UCSD-AML1 (cell line): ENCODE results near the gene LYST.

Experiments used
- DNase-seq: peaks from one replicate; lab custom pipeline; 2025; ENCODE audit not compliant: unreplicated experiment; lab: John Stamatoyannopoulos, UW

Gene LYST

GRCh38 chr1:235722858-235723257, 143.8 kb downstream of the LYST start:
- DNase-seq = no peak

GRCh38 chr1:235721982-235722381, 144.7 kb downstream of the LYST start:
- no peak for DNase-seq

DNA sequence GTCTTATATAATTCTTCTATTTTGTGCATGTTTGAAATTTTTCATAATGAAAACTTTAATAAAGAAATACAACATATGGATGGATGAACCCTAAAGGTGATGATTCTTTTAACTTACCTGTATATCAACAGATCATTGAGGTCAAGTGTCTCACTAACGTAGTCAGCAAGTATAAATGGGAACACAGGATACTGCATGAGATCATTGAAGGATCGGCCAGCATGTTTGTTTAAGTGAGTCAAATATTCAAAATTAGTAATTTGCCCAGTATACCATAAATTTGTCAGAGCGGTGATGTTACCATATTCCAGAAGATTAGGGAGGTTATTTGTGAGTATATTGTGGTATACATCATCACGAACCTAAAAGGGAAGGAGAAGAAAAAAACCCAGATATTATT, 146.2 kb downstream of the LYST start:
- DNase-seq = no peak

GRCh38 chr1:235714205-235714897, 152.4 kb downstream of the LYST start:
- DNase-seq = no peak

GRCh38 chr1:235712812-235713211, 153.9 kb downstream of the LYST start:
- no peak for DNase-seq

DNA sequence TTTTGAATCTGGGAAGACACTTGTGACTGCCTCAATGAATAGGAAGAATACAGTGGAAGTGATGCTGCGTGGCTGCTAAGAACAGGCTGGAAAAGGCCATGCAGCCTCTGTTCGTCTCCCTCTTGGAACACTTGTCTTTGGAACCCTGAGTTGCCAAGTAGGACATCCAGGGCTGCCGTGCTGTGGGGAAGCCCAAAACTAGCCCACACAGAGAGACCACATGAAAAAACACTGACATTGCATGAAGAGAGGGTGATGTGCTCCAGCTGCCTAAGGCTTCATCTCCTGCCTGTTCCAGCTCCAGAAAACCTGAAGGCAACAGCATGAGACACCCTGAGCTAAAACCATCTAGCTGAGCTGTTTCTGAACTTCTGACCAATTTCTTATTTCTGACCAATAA, 156.0 kb downstream of the LYST start:
- no peak for DNase-seq

GRCh38 chr1:235709018-235709417, 157.7 kb downstream of the LYST start:
- no peak for DNase-seq

DNA sequence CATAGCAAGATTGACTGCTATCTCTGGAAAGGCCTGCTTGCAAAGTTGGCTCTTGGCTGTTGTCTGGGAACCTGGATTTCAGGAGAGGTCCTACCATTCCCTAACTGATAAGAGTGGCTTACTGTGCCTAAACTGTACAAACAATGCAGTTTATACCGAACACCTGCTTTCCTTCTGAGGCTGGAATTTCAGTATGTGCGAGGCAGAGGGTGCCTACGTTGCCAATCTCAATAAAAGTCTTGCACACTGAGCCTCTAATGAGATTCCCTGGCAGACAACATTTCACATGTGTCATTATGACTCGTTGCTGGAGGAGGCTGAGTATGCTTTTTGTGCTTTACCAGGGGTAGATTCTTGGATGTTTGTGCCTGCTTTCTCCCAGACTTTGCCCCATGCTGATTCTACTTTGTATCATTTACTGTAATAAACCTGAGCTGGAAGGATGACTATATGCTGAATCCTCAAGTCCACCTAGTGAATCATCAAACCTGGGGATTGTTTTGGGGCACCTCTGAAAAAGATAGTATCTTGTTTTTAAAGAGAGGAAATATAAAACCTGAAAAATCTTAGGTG, 158.2 kb downstream of the LYST start:
- DNase-seq = no peak

DNA sequence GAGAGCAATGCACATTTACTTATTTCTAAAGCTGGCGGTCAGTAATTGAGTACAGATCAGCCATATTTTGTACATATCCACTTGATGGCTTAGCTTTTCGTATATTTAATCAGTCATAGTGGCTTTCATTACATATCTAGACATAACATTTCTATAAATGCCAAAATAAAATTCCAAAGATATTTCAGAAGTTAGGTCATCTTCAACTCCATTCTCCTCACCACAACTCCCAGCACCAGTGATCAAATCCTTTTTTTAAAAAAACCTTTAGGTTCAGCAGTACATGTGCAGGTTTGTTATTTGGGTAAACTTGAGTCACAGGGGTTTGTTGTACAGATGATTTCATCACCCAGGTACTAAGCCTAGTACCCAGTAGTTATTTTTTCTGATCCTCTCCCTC, 163.2 kb downstream of the LYST start:
- DNase-seq = no peak

GRCh38 chr1:235702412-235702811, 164.3 kb downstream of the LYST start:
- no peak for DNase-seq

DNA sequence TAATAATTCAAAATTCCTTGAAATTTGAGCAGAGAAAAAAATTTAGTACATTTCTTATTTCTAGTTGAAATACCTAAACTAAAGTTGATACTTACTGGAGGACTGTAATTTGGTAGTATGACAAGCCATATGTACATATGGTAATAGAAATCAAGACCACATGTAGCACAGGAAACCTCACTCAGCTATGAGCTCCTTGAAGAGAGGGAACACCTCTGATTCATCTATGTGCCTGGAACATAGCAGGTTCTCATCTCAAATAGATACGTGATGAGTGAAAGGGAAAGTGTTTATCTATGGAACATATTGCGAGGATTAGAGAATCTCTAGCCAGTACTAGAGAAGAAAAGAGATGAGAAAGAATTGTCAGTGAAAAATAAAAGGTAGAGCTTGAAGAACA, 169.2 kb downstream of the LYST start:
- no peak for DNase-seq

- no peak for DNase-seq
These were observed 177.3 kb downstream of the LYST start for GRCh38 chr1:235689356-235689755.

DNA sequence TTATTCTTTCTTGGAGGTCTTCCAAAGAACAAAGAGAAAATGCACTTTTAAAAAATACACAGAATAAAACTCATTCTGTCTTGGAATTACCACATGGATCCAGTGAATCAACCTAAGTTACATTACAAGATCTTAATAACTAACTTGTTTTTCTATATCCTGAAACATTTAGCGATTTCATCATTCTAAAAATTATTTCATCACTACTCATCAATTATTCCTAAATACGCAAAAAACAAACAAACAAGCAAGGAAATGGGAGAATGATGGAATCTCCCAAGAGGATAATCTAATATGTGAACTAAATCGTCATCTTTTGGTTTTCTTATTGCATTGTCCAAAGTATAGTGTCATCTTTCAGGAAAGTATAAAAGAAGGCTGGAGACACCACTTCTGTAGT, 178.6 kb downstream of the LYST start:
- no peak for DNase-seq

DNA sequence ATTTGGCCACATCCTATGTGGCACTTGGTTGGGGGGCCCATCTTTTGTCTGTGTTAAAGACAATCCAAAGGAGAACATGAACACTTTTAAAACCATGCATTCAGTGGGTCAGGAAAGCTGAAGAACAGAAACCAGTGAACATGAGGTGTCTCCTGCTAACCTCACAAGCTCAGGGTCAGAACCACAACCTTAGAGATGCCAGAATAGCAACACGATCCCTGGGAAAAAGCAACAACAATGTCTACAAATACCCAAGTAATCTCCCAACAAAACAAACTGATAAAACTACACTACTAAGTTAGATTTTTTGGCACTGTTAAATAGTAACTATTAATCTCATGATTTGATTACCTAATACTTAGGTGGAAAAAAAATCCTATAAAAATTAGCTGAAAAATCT, 183.1 kb downstream of the LYST start:
- DNase-seq = no peak

- DNase-seq = no peak
These were observed 184.5 kb downstream of the LYST start for GRCh38 chr1:235682216-235682615.

GRCh38 chr1:235679644-235680043, 187.1 kb downstream of the LYST start:
- no peak for DNase-seq

- no peak for DNase-seq
These were observed 187.7 kb downstream of the LYST start for GRCh38 chr1:235679005-235679404.

DNA sequence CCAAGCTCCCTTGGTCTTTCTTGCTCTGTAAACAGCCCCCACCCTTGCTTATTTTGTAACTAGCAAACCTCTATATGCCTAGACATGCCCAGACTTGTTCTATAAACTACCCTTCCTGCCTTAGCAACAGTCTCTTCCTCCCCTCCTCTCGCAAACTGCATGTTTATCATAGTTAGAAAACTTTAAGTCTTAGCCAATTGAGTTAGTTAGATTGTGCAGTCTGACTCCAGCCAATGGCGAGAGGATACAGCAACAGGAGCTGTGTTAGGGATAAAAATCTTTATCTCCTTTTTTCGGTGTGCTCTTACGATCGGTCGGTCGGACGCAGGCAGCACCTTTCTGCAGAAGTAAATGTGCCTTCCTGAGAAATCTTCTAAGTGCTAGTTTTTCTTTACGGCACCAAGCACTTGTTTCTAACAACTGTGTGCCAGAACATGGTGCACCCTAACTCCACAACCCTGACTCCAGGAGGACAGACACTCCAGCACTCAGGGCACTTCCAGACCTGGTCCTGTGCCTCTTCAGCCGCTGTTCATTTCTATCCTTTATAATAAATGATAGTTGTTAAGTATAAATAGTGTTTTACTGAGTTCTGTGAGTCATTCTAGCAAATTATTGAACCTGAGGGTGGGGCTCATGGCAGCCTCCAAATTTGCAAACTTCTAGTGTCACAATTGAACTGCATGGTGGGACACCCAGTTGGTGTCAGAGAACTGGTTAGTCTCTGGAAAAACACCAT, 191.4 kb downstream of the LYST start:
- no peak for DNase-seq

DNA sequence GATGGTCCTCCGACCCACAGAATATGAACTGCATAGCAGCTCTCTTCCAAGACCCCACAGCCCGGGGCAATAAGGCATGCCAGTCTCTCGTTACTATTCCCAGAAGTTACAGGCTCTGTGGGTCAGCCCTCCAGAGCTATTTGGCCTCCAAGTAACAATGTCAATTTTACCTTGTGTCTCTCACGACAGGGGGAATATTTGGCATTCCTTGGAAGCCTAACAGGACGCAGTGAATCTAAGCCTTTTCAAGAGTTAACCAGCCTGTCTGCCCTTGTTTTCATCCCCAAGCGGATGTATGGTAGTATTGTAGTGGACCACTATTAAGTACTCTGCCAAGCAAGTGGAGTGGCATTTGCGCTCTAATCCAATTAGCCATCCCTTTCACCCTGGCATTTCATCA, 192.7 kb downstream of the LYST start:
- no peak for DNase-seq

DNA sequence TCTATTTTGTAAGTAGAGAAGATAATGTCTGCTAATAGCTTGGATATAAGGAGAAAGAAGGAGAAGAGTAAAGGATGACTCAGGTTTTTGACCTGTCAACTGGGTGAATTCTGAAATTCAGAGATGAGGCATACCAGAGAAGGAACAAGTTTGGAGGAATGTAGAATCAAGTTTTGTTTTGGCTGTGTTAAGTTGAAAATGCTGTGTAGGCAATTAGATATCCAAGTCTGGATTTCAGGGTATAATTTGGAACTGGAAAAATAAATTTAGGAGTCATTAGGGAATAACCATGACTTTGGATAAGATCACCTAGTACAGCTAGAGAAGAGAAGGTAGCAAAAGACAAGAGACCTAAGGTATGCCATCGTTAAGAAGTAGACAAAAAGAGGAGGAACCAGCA, 194.7 kb downstream of the LYST start:
- no peak for DNase-seq

DNA sequence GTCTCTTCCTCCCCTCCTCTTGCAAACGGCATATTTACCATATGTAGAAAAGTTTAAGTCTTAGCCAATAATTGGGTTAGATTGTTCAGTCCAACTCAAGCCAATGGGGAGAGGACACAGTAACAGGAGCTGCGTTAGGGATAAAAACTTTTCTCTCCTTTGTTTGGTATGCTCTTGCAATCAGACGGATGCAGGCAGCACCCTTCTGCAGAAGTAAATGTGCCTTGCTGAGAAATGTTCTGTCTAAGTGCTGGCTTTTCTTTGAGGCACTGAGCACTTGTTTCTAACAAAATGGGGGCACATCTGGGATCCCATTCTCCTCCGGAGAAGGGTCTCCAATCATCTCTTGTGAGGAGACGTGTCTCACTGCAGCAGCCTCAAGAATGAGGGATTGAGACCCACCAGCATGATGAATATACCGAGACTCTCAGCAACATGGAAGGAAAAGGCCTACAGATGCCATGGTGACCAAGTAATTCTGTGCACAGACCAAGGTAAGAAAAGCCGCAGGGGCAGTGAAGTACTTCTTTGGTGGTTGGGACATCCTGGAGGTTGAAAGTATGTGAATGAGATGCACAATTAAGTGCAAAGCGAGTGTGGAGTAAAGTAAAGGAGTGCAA, 196.4 kb downstream of the LYST start:
- DNase-seq = no peak

GRCh38 chr1:235669277-235669676, 197.4 kb downstream of the LYST start:
- no peak for DNase-seq
